Glutamatergic neuron (in vitro differentiated cells): ENCODE measurements around the gene GREB1L. TPM values are rescaled to one million over a fixed set of nuclear protein-coding genes. Genes with fewer than 3 reads are reported as not detected.

Source experiments
- DNase-seq: peaks from one replicate; pipeline ENCODE4 v3.0.0; 2022
- H3K27ac Mint-ChIP-seq: one replicate; pipeline ENCODE4 v1.8.0; 2020; ENCODE audit warnings: mild to moderate bottlenecking, mixed read lengths, inconsistent platforms; ENCODE audit not compliant: unreplicated experiment
- H3K27me3 Mint-ChIP-seq: one replicate; pipeline ENCODE4 v1.8.0; 2020; ENCODE audit warnings: mild to moderate bottlenecking, moderate library complexity, mixed read lengths, inconsistent platforms; ENCODE audit not compliant: unreplicated experiment
- H3K36me3 Mint-ChIP-seq: one replicate; pipeline ENCODE4 v1.8.0; 2020; ENCODE audit warnings: mild to moderate bottlenecking, mixed read lengths, inconsistent platforms; ENCODE audit not compliant: unreplicated experiment
- H3K4me1 Mint-ChIP-seq: one replicate; pipeline ENCODE4 v1.8.0; 2020; ENCODE audit warnings: mild to moderate bottlenecking, low read depth, mixed read lengths, inconsistent platforms; ENCODE audit not compliant: unreplicated experiment
- H3K4me3 Mint-ChIP-seq: one replicate; pipeline ENCODE4 v1.8.0; 2020; ENCODE audit warnings: mild to moderate bottlenecking, mixed read lengths, inconsistent platforms; ENCODE audit not compliant: unreplicated experiment
- H3K9me3 Mint-ChIP-seq: one replicate; pipeline ENCODE4 v1.8.0; 2020; ENCODE audit warnings: mild to moderate bottlenecking, moderate library complexity, mixed read lengths, inconsistent platforms; ENCODE audit not compliant: unreplicated experiment
- total RNA-seq: library from RNA; stranded (reverse); fragmentation: NEBNext Ultra II Directional; extraction: Animal tissue kit (Norgen Biotek cat#: 25700); gene quantifications from one replicate; pipeline ENCODE4 v1.2.1, GENCODE V29; 2021; ENCODE audit not compliant: unreplicated experiment
- TF ChIP-seq, protein P1 (sequence below): fragments of 200-600 bp; sonication (generic); IDR thresholded peaks from one replicate; pipeline ENCODE4 v1.5.0; 2021; ENCODE audit not compliant: partially characterized antibody, unreplicated experiment

Gene GREB1L
- total RNA-seq, 1 donor from 2014 or later = 154 TPM

DNA sequence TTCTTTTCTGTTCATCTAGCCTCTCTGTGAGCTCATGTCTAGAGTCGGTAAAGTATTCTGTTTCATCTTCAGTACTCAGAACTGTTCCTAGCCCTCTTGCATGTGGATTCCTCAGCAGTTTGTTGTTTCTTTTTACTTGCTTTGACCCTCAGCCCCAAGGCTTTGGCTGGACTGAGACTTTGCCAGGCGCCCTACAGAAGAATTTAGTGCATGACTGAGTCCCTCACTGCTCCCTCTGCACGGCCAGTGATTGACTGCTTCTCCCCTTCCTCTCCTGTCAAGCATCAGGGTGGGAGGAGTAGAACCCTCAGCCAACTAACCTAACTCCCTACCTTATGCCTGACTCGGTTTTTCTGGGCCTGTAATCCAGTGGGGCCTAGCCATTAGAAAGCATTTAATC, 248.7 kb downstream of the GREB1L start:
- Mint-ChIP-seq H3K4me1 (no peaks in the 10 kb centered on the region), H3K9me3 (no peaks in the 10 kb centered on the region), H3K4me3 (no peak overlapping the region), H3K36me3 (no peaks in the 10 kb centered on the region), H3K27me3 (no peaks in the 10 kb centered on the region), H3K27ac (no peak overlapping the region)
- TF ChIP-seq, protein P1, sequence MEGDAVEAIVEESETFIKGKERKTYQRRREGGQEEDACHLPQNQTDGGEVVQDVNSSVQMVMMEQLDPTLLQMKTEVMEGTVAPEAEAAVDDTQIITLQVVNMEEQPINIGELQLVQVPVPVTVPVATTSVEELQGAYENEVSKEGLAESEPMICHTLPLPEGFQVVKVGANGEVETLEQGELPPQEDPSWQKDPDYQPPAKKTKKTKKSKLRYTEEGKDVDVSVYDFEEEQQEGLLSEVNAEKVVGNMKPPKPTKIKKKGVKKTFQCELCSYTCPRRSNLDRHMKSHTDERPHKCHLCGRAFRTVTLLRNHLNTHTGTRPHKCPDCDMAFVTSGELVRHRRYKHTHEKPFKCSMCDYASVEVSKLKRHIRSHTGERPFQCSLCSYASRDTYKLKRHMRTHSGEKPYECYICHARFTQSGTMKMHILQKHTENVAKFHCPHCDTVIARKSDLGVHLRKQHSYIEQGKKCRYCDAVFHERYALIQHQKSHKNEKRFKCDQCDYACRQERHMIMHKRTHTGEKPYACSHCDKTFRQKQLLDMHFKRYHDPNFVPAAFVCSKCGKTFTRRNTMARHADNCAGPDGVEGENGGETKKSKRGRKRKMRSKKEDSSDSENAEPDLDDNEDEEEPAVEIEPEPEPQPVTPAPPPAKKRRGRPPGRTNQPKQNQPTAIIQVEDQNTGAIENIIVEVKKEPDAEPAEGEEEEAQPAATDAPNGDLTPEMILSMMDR = no peak
- DNase-seq = no peak

DNA sequence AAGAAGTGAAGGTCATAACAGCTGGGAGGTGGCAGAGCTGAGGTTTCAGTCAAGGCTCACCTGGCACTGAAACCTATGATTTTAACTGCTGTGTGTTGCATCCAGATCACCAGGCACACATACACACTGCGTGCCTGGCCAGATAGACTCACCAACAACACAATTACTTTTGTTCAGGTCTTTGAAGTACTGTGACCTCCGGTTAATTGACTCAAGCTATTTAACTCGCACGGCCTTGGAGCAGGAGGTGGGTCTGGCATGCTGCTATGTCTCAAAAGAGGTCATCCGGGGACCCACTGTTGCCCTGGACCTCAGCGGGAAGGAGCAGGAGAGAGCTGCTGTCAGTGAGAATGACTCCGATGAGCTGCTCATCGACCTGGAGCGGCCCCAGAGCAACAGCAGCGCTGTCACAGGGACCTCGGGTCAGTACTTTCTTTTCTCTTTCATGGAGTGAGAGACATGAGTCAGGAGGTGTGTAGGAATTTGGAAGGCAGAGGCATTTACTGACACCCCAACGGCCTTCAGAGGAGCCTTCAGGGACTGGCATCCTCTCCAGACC, 254.3 kb downstream of the GREB1L start:
- H3K9me3 Mint-ChIP-seq = no peaks in the 10 kb centered on the region
- H3K27me3 Mint-ChIP-seq = no peaks in the 10 kb centered on the region
- DNase-seq = no peak
- no peak overlapping the region for H3K27ac Mint-ChIP-seq
- no peaks in the 10 kb centered on the region for H3K4me1 Mint-ChIP-seq
- H3K36me3 Mint-ChIP-seq = no peaks in the 10 kb centered on the region
- TF ChIP-seq, protein P1 = no peak
- no peak overlapping the region for H3K4me3 Mint-ChIP-seq

DNA sequence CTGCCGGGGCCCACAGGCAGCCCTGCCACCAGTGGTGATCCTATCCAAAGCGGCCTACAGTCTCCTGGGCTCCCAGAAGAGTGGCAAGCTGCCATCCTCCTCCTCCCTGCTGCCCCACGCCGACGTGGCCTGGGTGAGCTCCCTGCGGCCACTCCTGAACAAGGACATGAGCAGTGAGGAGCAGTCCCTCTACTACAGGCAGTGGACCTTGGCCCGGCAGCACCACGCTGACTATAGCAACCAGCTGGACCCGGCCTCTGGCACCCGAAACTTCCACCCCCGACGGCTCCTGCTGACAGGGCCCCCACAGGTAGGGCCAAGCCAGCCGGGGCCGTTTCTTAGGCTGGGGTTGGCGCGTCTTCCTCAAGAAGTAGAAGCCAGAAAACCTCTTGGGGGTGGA, 258.0 kb downstream of the GREB1L start:
- TF ChIP-seq, protein P1 = no peak
- Mint-ChIP-seq H3K4me1 (no peaks in the 10 kb centered on the region), H3K36me3 (no peaks in the 10 kb centered on the region), H3K4me3 (no peak overlapping the region), H3K27me3 (no peaks in the 10 kb centered on the region), H3K9me3 (no peaks in the 10 kb centered on the region), H3K27ac (no peak overlapping the region)
- DNase-seq = no peak

DNA sequence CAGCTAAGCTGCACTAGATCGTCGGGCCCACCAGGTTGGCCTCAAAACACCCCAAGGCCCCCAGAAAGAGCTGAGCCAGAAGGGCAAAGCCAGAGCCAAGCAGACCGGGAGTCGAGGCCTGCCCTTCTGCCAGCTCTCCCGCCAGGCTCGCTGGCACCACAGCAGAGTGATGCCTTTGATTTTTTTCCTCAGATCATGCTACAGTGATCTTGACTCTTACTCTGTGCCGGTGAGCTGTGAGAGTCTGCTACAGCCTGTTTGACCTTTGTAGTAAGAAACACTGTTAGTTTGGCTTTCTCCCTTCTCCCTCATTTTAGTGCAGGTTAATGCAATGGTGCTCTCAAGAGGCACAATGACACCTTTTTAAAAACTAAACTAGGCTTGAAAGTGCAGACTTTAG, 260.6 kb downstream of the GREB1L start:
- Mint-ChIP-seq H3K4me1 (no peaks in the 10 kb centered on the region), H3K4me3 (no peak overlapping the region), H3K36me3 (no peaks in the 10 kb centered on the region), H3K9me3 (no peaks in the 10 kb centered on the region), H3K27me3 (no peaks in the 10 kb centered on the region), H3K27ac (no peak overlapping the region)
- TF ChIP-seq, protein P1 = no peak
- DNase-seq = no peak

DNA sequence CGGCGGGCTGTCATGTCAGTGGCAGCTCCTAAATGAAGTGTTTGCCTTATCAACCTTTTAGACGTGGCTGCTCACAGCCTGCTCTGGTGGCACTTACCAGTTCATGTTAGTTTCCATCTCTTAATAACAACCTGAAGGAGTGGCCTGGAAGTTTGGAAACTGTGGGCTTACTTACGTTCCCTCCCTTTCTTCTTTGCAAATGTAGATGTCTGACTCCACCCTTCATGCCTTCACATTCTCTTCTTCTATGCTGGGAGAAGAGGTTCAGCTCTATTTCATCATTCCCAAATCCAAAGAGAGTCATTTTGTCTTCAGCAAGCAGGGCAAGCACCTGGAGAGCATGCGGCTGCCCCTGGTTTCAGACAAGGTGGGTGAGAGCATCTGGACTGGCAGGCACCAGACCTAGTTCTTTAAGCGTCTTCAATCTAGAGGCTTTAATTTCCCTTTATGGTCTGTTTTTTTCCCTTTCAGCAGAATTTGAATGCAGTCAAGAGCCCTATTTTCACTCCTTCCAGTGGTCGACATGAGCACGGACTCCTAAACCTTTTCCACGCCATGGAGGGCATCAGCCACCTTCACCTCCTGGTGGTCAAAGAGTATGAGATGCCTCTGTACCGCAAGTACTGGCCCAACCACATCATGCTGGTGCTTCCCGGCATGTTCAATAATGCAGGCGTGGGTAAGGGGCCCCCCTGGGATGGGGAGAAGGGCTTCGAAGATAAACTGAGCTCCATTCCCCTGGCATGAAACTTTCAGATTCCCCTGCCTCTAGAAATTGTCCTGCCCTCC, 266.1 kb downstream of the GREB1L start:
- Mint-ChIP-seq H3K4me3 (no peak overlapping the region), H3K27me3 (peaks cover 2% of the 10 kb centered on the region), H3K9me3 (no peaks in the 10 kb centered on the region), H3K27ac (no peak overlapping the region), H3K4me1 (no peaks in the 10 kb centered on the region), H3K36me3 (peaks cover 14% of the 10 kb centered on the region)
- TF ChIP-seq, protein P1 = no peak
- no peak for DNase-seq
